Lower lobe of right lung (tissue), 2 donors: ENCODE measurements around the gene CDH2. TPM values are rescaled to one million over a fixed set of nuclear protein-coding genes. Genes with fewer than 3 reads are reported as not detected.

ENCODE experiments used
- ATAC-seq, 2 donors: fragments of 200-7000 bp; cut with Tn5 transposase; one replicate each; pipeline ENCODE4 v1.9.1; 2020 to 2022; ENCODE audit warnings: mild to moderate bottlenecking in 2 of 2, moderate library complexity in 2 of 2
- DNase-seq: peaks from one replicate; pipeline ENCODE4 v3.0.0-alpha.2; 2020
- H3K27ac ChIP-seq: fragments of 200-600 bp; one replicate; pipeline ENCODE4 v1.8.0; 2022
- H3K27me3 ChIP-seq: fragments of 200-600 bp; one replicate; pipeline ENCODE4 v1.8.0; 2022; ENCODE audit warnings: low read depth
- H3K36me3 ChIP-seq: fragments of 200-600 bp; one replicate; pipeline ENCODE4 v1.8.0; 2022; ENCODE audit warnings: mild to moderate bottlenecking
- H3K4me1 ChIP-seq: fragments of 200-600 bp; one replicate; pipeline ENCODE4 v1.8.0; 2022
- H3K4me3 ChIP-seq: fragments of 200-600 bp; one replicate; pipeline ENCODE4 v1.8.0; 2022; ENCODE audit warnings: mild to moderate bottlenecking
- H3K9me3 ChIP-seq: fragments of 200-600 bp; one replicate; pipeline ENCODE4 v1.8.0; 2022
- intact Hi-C: fragments of 100-400 bp; cut with DNase I; formaldehyde crosslinking; loops from one replicate; pipeline ENCODE4 v1.11.0; 2022
- total RNA-seq: library from RNA; stranded (reverse); fragmentation: NEBNext Ultra II Directional; extraction: Animal tissue kit (Norgen Biotek cat#: 25700); gene quantifications from one replicate; pipeline ENCODE4 v1.2.1, GENCODE V29; 2021
- TF ChIP-seq, protein P1 (sequence below): fragments of 200-600 bp; IDR thresholded peaks from one replicate; pipeline ENCODE4 v1.8.0; 2022; ENCODE audit warnings: antibody characterized with exemption, mild to moderate bottlenecking
- donor health status: DM: no; HTN: yes; CAD: no; lungs with severe emphysema.

The CDH2 gene
- total RNA-seq, 1 donor from 2014 or later: 0.68 TPM

DNA sequence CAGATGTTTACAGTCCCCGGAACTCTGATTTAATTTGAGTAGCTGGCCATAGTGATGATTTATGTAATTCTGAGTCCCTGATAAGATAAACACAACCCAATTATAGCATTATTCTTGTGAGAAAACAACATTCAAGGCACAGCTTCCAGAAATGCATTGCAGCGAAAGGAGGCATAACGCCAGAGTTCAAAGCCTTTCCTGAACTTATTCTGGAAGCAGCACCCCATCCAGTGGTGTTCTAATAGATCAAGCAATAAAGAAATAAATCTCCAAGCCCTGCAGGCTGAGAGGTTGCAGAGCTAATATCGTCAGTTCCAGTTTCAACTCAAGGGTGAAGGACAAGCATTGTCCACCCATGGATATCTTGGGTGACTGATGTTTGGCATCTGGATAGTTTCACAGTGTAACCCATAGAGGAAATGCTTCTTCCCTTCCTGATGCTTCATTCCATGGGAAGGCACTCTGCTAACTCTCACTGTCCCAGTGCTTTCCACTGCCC lies 18.8 kb downstream of the CDH2 start:
- Histone ChIP-seq H3K4me1 (no peaks in the 10 kb centered on the region), H3K27ac (no peak overlapping the region), H3K4me3 (no peak overlapping the region), H3K27me3 (no peaks in the 10 kb centered on the region), H3K9me3 (no peaks in the 10 kb centered on the region), H3K36me3 (no peaks in the 10 kb centered on the region)
- intact Hi-C loops: no loop called here
- no peak for ATAC-seq
- DNase-seq: no peak
- TF ChIP-seq, protein P1, sequence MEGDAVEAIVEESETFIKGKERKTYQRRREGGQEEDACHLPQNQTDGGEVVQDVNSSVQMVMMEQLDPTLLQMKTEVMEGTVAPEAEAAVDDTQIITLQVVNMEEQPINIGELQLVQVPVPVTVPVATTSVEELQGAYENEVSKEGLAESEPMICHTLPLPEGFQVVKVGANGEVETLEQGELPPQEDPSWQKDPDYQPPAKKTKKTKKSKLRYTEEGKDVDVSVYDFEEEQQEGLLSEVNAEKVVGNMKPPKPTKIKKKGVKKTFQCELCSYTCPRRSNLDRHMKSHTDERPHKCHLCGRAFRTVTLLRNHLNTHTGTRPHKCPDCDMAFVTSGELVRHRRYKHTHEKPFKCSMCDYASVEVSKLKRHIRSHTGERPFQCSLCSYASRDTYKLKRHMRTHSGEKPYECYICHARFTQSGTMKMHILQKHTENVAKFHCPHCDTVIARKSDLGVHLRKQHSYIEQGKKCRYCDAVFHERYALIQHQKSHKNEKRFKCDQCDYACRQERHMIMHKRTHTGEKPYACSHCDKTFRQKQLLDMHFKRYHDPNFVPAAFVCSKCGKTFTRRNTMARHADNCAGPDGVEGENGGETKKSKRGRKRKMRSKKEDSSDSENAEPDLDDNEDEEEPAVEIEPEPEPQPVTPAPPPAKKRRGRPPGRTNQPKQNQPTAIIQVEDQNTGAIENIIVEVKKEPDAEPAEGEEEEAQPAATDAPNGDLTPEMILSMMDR: no peak

DNA sequence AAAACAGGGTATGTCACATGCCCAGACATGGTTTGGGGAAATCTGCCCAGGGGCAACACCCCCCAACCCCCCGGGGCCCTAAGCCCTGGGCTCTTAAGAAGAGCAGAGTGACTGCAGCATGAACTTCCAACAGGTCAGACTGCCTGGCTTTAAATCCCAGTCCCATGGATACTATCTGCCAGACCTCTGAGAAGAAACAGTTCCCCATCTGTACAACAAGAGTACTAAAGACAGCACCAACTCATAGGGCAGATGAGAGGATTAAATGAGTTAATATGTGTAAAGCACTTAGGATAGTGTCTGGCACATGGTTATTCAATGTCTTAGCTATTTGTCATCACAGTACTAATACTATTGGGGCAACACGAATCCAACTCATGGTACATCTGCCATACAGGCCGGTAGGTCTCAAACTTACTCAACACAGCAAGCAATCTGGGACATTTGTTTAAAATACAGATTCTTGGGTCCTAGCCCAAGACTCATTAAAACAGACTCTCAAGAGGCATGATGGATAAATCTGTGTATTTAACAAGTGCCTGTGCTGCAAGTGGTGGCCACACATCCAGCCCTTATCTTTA lies 23.4 kb downstream of the CDH2 start:
- Histone ChIP-seq H3K27me3 (no peaks in the 10 kb centered on the region), H3K4me1 (no peaks in the 10 kb centered on the region), H3K27ac (no peak overlapping the region), H3K36me3 (no peaks in the 10 kb centered on the region), H3K4me3 (no peak overlapping the region), H3K9me3 (no peaks in the 10 kb centered on the region)
- DNase-seq: no peak
- TF ChIP-seq, protein P1: no peak
- ATAC-seq: no peak
- intact Hi-C loops: no loop called here

DNA sequence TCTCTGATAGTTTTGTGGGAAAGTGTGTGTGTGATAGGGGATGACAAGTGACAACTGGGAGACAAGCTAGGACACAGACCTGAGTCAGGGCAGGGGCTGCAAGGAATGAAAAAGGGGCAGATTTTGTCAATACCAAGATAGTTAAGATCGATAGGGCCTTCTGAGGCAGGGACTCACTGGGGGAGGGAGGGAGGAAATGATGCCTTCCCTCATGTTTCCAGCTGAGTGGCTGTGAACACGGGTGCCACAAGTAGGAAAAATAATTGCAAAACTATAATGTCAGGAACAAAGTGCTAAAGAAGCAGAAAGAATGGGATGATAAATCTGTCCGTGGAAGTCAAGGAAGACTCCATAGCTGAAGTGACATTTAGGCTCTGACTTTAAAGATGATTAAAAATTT lies 24.2 kb downstream of the CDH2 start:
- intact Hi-C loops: no loop called here
- no peaks in the 10 kb centered on the region for H3K36me3 ChIP-seq
- no peak for ATAC-seq
- H3K4me3 ChIP-seq: no peak overlapping the region
- no peaks in the 10 kb centered on the region for H3K9me3 ChIP-seq
- TF ChIP-seq, protein P1: no peak
- DNase-seq: no peak
- H3K27me3 ChIP-seq: no peaks in the 10 kb centered on the region
- H3K27ac ChIP-seq: no peak overlapping the region
- H3K4me1 ChIP-seq: no peaks in the 10 kb centered on the region

DNA sequence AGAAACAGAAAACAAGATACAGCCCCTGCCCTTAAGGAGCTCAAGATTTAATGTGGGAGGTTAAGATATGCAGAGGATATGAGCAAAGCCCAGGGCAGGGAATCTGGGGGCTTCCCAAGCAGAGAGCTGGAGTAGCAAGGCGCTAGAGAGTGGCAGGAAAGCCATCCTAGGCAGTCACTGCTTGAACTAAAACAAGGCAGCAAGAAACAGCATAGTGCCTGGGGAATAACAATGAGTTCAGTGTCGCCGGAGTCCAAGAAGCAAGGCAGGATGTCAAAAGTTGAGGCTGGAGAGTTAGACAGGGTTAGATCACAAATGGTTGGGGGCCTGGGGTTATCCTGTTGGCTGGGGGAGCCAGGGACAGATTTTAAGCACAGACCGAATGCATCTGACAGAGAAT lies 24.6 kb downstream of the CDH2 start:
- no peak overlapping the region for H3K27ac ChIP-seq
- H3K27me3 ChIP-seq: no peaks in the 10 kb centered on the region
- intact Hi-C loops: no loop called here
- no peaks in the 10 kb centered on the region for H3K4me1 ChIP-seq
- H3K9me3 ChIP-seq: no peaks in the 10 kb centered on the region
- no peak overlapping the region for H3K4me3 ChIP-seq
- TF ChIP-seq, protein P1: no peak
- ATAC-seq (no peak), DNase-seq (no peak)
- H3K36me3 ChIP-seq: no peaks in the 10 kb centered on the region

DNA sequence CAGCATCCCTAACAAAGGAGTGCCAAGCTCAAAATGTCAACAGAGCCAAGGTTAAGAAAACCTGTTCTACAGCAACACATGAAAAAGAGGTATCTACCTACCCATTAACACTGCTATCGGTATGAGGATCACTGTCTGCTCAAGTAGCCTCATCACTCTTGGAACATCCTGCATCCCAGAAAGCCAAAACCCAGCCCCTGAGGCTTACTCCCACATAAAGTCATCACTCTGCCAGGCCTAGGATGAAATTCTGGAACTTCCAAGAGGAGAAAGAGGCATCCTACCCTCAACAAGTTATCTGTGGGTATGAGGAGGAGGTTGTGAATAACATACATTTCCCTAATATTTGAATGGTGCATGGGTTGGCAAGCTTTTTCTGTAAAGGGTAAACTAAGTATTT lies 25.5 kb downstream of the CDH2 start:
- H3K4me3 ChIP-seq: no peak overlapping the region
- TF ChIP-seq, protein P1: no peak
- no peaks in the 10 kb centered on the region for H3K27me3 ChIP-seq
- no peak for DNase-seq
- no peaks in the 10 kb centered on the region for H3K36me3 ChIP-seq
- no peaks in the 10 kb centered on the region for H3K4me1 ChIP-seq
- no peak overlapping the region for H3K27ac ChIP-seq
- intact Hi-C loops: no loop called here
- no peaks in the 10 kb centered on the region for H3K9me3 ChIP-seq
- no peak for ATAC-seq

DNA sequence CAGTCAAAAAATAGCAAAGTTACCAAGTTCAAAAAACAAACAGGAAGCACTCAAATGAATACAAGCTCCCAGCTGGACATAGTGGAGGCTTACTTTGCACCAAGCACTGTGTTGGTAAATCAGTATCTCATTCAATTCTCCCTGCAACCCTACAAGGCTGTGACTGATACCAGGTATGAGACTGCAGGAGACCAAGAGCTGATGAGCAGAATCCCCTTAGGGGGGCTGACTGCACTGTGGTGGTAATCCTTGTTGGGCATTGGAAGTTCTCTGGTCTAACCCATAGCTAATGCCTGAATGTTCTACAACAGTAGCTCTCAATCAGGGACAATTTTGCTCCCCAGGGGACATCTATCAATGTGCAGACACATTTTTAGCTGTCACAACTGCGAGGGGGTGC lies 26.0 kb downstream of the CDH2 start:
- ATAC-seq (no peak), DNase-seq (no peak)
- Histone ChIP-seq H3K9me3 (no peaks in the 10 kb centered on the region), H3K4me1 (no peaks in the 10 kb centered on the region), H3K36me3 (no peaks in the 10 kb centered on the region), H3K27ac (no peak overlapping the region), H3K4me3 (no peak overlapping the region), H3K27me3 (no peaks in the 10 kb centered on the region)
- TF ChIP-seq, protein P1: no peak
- intact Hi-C loops: no loop called here
